GM23338 (cell line): ENCODE results near the gene B3GNT3. TPM values are rescaled to one million over a fixed set of nuclear protein-coding genes. Genes with fewer than 3 reads are reported as not detected.

Experiments used
- ATAC-seq: fragments of 200-7000 bp; cut with Tn5 transposase; 3 replicates; pipeline ENCODE4 v1.9.1; 2020
- DNase-seq: peaks from one replicate; pipeline ENCODE4 v3.0.0-alpha.2; 2015; ENCODE audit warnings: low spot score
- H2AFZ ChIP-seq: fragments of 200-600 bp; sonication (generic); 2 replicates; pipeline ENCODE4 v1.8.0; 2016; ENCODE audit warnings: antibody characterized with exemption, mild to moderate bottlenecking, moderate library complexity
- H3F3A ChIP-seq: fragments of 200-600 bp; sonication (generic); replicated peaks from 2 replicates; pipeline ENCODE4 v1.8.0; 2017; ENCODE audit warnings: antibody characterized with exemption, mixed run types, low read depth
- H3K27ac ChIP-seq: fragments of 200-600 bp; sonication (generic); 2 replicates; pipeline ENCODE4 v1.6.1; 2016; ENCODE audit warnings: low read depth
- H3K27me3 ChIP-seq: fragments of 200-600 bp; sonication (generic); 2 replicates; pipeline ENCODE4 v1.8.0; 2016; ENCODE audit warnings: mild to moderate bottlenecking, mixed run types, moderate library complexity; ENCODE audit not compliant: insufficient read depth
- H3K36me3 ChIP-seq: fragments of 200-600 bp; sonication (generic); 2 replicates; pipeline ENCODE4 v1.8.0; 2016; ENCODE audit warnings: mild to moderate bottlenecking; ENCODE audit not compliant: insufficient read depth
- H3K4me1 ChIP-seq: fragments of 200-600 bp; sonication (generic); 2 replicates; pipeline ENCODE4 v1.8.0; 2016; ENCODE audit warnings: mild to moderate bottlenecking, moderate library complexity; ENCODE audit not compliant: insufficient read depth
- H3K4me2 ChIP-seq: fragments of 200-600 bp; sonication (generic); 2 replicates; pipeline ENCODE4 v1.7.1; 2017; ENCODE audit warnings: mixed run types
- H3K4me3 ChIP-seq: fragments of 200-600 bp; sonication (generic); 2 replicates; pipeline ENCODE4 v1.6.1; 2016; ENCODE audit warnings: mixed run types
- H3K79me2 ChIP-seq: fragments of 200-600 bp; sonication (generic); replicated peaks from 2 replicates; pipeline ENCODE4 v1.8.0; 2017; ENCODE audit warnings: mild to moderate bottlenecking; ENCODE audit not compliant: insufficient read depth
- H3K9me2 ChIP-seq: fragments of 200-600 bp; sonication (generic); 2 replicates; pipeline ENCODE4 v1.8.0; 2017; ENCODE audit not compliant: insufficient read depth
- H4K20me1 ChIP-seq: fragments of 200-600 bp; sonication (generic); replicated peaks from 2 replicates; pipeline ENCODE4 v1.8.0; 2017; ENCODE audit warnings: mild to moderate bottlenecking; ENCODE audit not compliant: insufficient read depth
- H3K27ac Mint-ChIP-seq: 2 replicates; pipeline ENCODE4 v1.8.0; 2020; ENCODE audit warnings: inconsistent platforms, mild to moderate bottlenecking, moderate library complexity, mixed read lengths
- H3K27me3 Mint-ChIP-seq: 3 replicates; pipeline ENCODE4 v1.8.0; 2022; ENCODE audit warnings: low read depth, mild to moderate bottlenecking, moderate library complexity, mixed read lengths, inconsistent platforms; ENCODE audit not compliant: insufficient read depth, poor library complexity
- H3K36me3 Mint-ChIP-seq: 3 replicates; pipeline ENCODE4 v1.8.0; 2021; ENCODE audit warnings: low read depth, mild to moderate bottlenecking, inconsistent platforms, moderate library complexity, mixed read lengths
- H3K4me1 Mint-ChIP-seq: 3 replicates; pipeline ENCODE4 v1.8.0; 2020; ENCODE audit warnings: mild to moderate bottlenecking, inconsistent platforms, mixed read lengths
- H3K4me3 Mint-ChIP-seq: 3 replicates; pipeline ENCODE4 v1.8.0; 2021; ENCODE audit warnings: moderate library complexity, mild to moderate bottlenecking, inconsistent platforms, mixed read lengths
- H3K9me3 Mint-ChIP-seq: 3 replicates; pipeline ENCODE4 v1.8.0; 2020; ENCODE audit warnings: moderate library complexity, mild to moderate bottlenecking, inconsistent platforms, mixed read lengths
- CREB1 ChIP-seq: fragments of 250-450 bp; sonication (Bioruptor Pico); IDR thresholded peaks from 2 replicates; pipeline ENCODE4 v1.5.0; 2020; ENCODE audit warnings: low read depth, mild to moderate bottlenecking, moderate library complexity
- CTCF ChIP-seq, 2 experiments: fragments of 200-600 bp in 1 of 2; sonication (generic) in 1 of 2; conservative IDR thresholded peaks; 2 replicates each; pipeline versions ENCODE4 v1.5.1 to v1.6.1; 2016 to 2017; ENCODE audit warnings: antibody characterized with exemption in 2 of 2, low read depth in 2 of 2, mild to moderate bottlenecking in 2 of 2, moderate library complexity in 1 of 2
- ETS1 ChIP-seq: IDR thresholded peaks from 2 replicates; pipeline ENCODE4 v1.6.1; 2016; ENCODE audit warnings: antibody characterized with exemption
- EZH2 ChIP-seq: fragments of 200-600 bp; sonication (generic); IDR thresholded peaks from one replicate; pipeline ENCODE4 v1.8.0; 2017; ENCODE audit warnings: antibody characterized with exemption, mild to moderate bottlenecking, low read depth; ENCODE audit not compliant: unreplicated experiment
- EZH2phosphoT487 ChIP-seq: fragments of 200-600 bp; sonication (generic); IDR thresholded peaks from one replicate; pipeline ENCODE4 v1.8.1; 2018; ENCODE audit warnings: antibody characterized with exemption; ENCODE audit not compliant: unreplicated experiment
- JUNB ChIP-seq: IDR thresholded peaks from one replicate; pipeline ENCODE4 v1.6.1; 2016; ENCODE audit warnings: antibody characterized with exemption; ENCODE audit not compliant: unreplicated experiment
- NANOG ChIP-seq: IDR thresholded peaks from 2 replicates; pipeline ENCODE4 v1.6.1; 2016; ENCODE audit warnings: antibody characterized with exemption, borderline replicate concordance
- POLR2AphosphoS5 ChIP-seq: IDR thresholded peaks from 2 replicates; pipeline ENCODE4 v1.6.1; 2016; ENCODE audit warnings: antibody characterized with exemption, low read depth
- STAT1 ChIP-seq: IDR thresholded peaks from one replicate; pipeline ENCODE4 v1.6.1; 2016; ENCODE audit warnings: antibody characterized with exemption; ENCODE audit not compliant: unreplicated experiment
- ZNF114 ChIP-seq: fragments of 250-450 bp; sonication (Bioruptor Pico); IDR thresholded peaks from 2 replicates; pipeline ENCODE4 v1.5.0; 2020; ENCODE audit warnings: mild to moderate bottlenecking, moderate library complexity
- polyA plus RNA-seq: library from polyadenylated mRNA; unstranded; fragments of >200 nt; fragmentation: Nextera tagmentation; extraction: Ambion mirVana; gene quantifications from 2 replicates; pipeline ENCODE4 v1.2.1, GENCODE V29; 2016
- total RNA-seq: library from RNA; depleted of rRNA; stranded (reverse); fragments of >200 nt; shearing (Covaris generic); gene quantifications from 2 replicates; pipeline ENCODE4 v1.2.3, GENCODE V29; 2014
- TF ChIP-seq, protein P1 (sequence below): fragments of 250-450 bp; sonication (Bioruptor Pico); IDR thresholded peaks from 2 replicates; pipeline ENCODE4 v1.5.0; 2020; ENCODE audit warnings: mild to moderate bottlenecking, moderate library complexity

The B3GNT3 gene
- total and polyA plus RNA-seq, 2 experiments from 2014 or later: 0.99 to 1.9 TPM

GRCh38 chr19:17805427-17805826 is 10.5 kb downstream of the B3GNT3 start (continued):
- no peak for TF ChIP-seq EZH2
- no peak for TF ChIP-seq CREB1
- TF ChIP-seq STAT1: no peak
- TF ChIP-seq POLR2AphosphoS5: no peak
- TF ChIP-seq JUNB: no peak
- TF ChIP-seq ETS1: no peak
- no peak for TF ChIP-seq CTCF (conservative IDR thresholded peaks at IDR 0.05; ENCODE audit: low read depth in 2 of 2)
- no peak for TF ChIP-seq ZNF114
- TF ChIP-seq NANOG: no peak

DNA sequence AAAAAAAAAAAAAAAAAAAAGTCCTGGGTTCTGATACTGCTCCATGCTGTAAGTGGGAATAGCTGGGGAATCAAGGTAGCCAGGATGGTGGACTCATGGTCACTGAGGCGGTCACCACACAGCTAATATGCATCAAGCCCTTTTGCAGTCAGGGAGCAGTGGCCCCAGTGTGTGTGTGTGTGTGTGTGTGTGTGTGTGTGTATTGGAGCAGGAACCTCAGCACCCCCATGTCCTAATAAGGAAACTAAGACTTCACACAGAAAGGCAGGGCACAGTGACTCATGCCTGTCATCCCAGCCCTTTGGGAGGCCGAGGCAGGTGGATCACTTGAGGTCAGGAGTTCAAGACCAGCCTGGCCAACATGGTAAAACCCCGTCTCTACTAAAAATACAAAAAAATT is 12.0 kb downstream of the B3GNT3 start:
- no peak overlapping the region for H3K4me3 ChIP-seq
- ATAC-seq (no peak), DNase-seq (no peak)
- no peaks in the 10 kb centered on the region for H3K36me3 ChIP-seq
- H2AFZ ChIP-seq: no peak overlapping the region
- no peak overlapping the region for H3K27ac Mint-ChIP-seq
- TF ChIP-seq, protein P1, sequence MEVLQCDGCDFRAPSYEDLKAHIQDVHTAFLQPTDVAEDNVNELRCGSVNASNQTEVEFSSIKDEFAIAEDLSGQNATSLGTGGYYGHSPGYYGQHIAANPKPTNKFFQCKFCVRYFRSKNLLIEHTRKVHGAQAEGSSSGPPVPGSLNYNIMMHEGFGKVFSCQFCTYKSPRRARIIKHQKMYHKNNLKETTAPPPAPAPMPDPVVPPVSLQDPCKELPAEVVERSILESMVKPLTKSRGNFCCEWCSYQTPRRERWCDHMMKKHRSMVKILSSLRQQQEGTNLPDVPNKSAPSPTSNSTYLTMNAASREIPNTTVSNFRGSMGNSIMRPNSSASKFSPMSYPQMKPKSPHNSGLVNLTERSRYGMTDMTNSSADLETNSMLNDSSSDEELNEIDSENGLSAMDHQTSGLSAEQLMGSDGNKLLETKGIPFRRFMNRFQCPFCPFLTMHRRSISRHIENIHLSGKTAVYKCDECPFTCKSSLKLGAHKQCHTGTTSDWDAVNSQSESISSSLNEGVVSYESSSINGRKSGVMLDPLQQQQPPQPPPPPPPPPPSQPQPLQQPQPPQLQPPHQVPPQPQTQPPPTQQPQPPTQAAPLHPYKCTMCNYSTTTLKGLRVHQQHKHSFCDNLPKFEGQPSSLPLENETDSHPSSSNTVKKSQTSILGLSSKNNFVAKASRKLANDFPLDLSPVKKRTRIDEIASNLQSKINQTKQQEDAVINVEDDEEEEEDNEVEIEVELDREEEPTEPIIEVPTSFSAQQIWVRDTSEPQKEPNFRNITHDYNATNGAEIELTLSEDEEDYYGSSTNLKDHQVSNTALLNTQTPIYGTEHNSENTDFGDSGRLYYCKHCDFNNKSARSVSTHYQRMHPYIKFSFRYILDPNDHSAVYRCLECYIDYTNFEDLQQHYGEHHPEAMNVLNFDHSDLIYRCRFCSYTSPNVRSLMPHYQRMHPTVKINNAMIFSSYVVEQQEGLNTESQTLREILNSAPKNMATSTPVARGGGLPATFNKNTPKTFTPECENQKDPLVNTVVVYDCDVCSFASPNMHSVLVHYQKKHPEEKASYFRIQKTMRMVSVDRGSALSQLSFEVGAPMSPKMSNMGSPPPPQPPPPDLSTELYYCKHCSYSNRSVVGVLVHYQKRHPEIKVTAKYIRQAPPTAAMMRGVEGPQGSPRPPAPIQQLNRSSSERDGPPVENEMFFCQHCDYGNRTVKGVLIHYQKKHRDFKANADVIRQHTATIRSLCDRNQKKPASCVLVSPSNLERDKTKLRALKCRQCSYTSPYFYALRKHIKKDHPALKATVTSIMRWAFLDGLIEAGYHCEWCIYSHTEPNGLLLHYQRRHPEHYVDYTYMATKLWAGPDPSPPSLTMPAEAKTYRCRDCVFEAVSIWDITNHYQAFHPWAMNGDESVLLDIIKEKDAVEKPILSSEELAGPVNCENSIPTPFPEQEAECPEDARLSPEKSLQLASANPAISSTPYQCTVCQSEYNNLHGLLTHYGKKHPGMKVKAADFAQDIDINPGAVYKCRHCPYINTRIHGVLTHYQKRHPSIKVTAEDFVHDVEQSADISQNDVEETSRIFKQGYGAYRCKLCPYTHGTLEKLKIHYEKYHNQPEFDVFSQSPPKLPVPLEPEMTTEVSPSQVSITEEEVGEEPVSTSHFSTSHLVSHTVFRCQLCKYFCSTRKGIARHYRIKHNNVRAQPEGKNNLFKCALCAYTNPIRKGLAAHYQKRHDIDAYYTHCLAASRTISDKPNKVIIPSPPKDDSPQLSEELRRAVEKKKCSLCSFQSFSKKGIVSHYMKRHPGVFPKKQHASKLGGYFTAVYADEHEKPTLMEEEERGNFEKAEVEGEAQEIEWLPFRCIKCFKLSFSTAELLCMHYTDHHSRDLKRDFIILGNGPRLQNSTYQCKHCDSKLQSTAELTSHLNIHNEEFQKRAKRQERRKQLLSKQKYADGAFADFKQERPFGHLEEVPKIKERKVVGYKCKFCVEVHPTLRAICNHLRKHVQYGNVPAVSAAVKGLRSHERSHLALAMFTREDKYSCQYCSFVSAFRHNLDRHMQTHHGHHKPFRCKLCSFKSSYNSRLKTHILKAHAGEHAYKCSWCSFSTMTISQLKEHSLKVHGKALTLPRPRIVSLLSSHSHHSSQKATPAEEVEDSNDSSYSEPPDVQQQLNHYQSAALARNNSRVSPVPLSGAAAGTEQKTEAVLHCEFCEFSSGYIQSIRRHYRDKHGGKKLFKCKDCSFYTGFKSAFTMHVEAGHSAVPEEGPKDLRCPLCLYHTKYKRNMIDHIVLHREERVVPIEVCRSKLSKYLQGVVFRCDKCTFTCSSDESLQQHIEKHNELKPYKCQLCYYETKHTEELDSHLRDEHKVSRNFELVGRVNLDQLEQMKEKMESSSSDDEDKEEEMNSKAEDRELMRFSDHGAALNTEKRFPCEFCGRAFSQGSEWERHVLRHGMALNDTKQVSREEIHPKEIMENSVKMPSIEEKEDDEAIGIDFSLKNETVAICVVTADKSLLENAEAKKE (CRISPR knock-in tag): no peak
- TF ChIP-seq POLR2AphosphoS5 (no peak), NANOG (no peak), EZH2phosphoT487 (no peak), ETS1 (no peak), ZNF114 (no peak)
- H3K9me3 Mint-ChIP-seq: no peaks in the 10 kb centered on the region
- H3K4me2 ChIP-seq: no peak overlapping the region
- H3K4me1 Mint-ChIP-seq: no peaks in the 10 kb centered on the region
- H4K20me1 ChIP-seq: no peaks in the 10 kb centered on the region
- H3K36me3 Mint-ChIP-seq: no peaks in the 10 kb centered on the region
- H3K9me2 ChIP-seq: no peaks in the 10 kb centered on the region
- no peaks in the 10 kb centered on the region for H3K4me1 ChIP-seq
- H3K27me3 Mint-ChIP-seq: peaks cover 4% of the 10 kb centered on the region
- H3K79me2 ChIP-seq: no peaks in the 10 kb centered on the region
- H3K4me3 Mint-ChIP-seq: no peak overlapping the region
- H3K27ac ChIP-seq: no peak overlapping the region
- H3F3A ChIP-seq: no peaks in the 10 kb centered on the region
- no peaks in the 10 kb centered on the region for H3K27me3 ChIP-seq
